Measurements from ENCODE around the gene C1orf159.

GRCh38 chr1:1083416-1084371 is 32.2 kb downstream of the C1orf159 start:
- TF ChIP-seq CTCF (IDR thresholded peaks at IDR 0.05): no peak
- no peak for TF ChIP-seq EZH2 (IDR thresholded peaks at IDR 0.05)
- TF ChIP-seq EZH2phosphoT487 (IDR thresholded peaks at IDR 0.05): no peak

Measured in neural progenitor cell (in vitro differentiated cells).